Endothelial cell of umbilical vein (primary cell): ENCODE measurements around the gene SLC7A11. TPM values are rescaled to one million over a fixed set of nuclear protein-coding genes. Genes with fewer than 3 reads are reported as not detected.

Experiments used
- BruUV-seq: library from RNA; stranded (reverse); fragments of 400-500 nt; replicated peaks from 2 replicates; lab custom pipeline; 2021; lab: Mats Ljungman, UMichigan
- CTCF ChIA-PET: fragments of 300-600, 350-600 bp; sonication (Branson Sonifier 250); formaldehyde crosslinking; loops from one replicate; lab custom pipeline; 2021; ENCODE audit warnings: antibody characterized with exemption, inconsistent platforms; lab: Charles Lee
- POLR2A ChIA-PET: fragments of 300-600, 350-600 bp; sonication (Branson Sonifier 250); formaldehyde crosslinking; loops from one replicate; lab custom pipeline; 2021; ENCODE audit warnings: antibody characterized with exemption, inconsistent platforms; lab: Charles Lee
- DNase-seq: peaks from one replicate; pipeline ENCODE4 v3.0.0-alpha.2; 2011; ENCODE audit warnings: low read depth, low spot score
- FAIRE-seq: peaks from 2 replicates; lab custom pipeline; 2011; peaks lifted over from hg19 to GRCh38; lab: Jason Lieb, UNC
- H2AFZ ChIP-seq: 2 replicates; pipeline ENCODE4 v1.6.0; 2012; ENCODE audit warnings: low read depth, low read length, control low read depth, inconsistent platforms
- H3K27ac ChIP-seq: 2 replicates; pipeline ENCODE4 v1.5.1; 2011; ENCODE audit warnings: low read depth, mild to moderate bottlenecking, control low read depth, low read length, moderate library complexity; ENCODE audit not compliant: insufficient read depth
- H3K27me3 ChIP-seq, 2 experiments: 2 replicates each; pipeline versions ENCODE4 v1.6.0 to v1.6.1; 2011; ENCODE audit warnings: low read length in 2 of 2, mixed read lengths in 1 of 2; ENCODE audit not compliant: control insufficient read depth in 2 of 2, insufficient read depth in 2 of 2
- H3K36me3 ChIP-seq, 2 experiments: 2 replicates in 1 of 2; 3 replicates in 1 of 2; pipeline ENCODE4 v1.5.1; 2011; ENCODE audit warnings: low read length in 2 of 2, mild to moderate bottlenecking in 1 of 2, moderate library complexity in 1 of 2; ENCODE audit not compliant: control insufficient read depth in 2 of 2, insufficient read depth in 2 of 2; ENCODE audit errors: extremely low read depth in 1 of 2
- H3K4me1 ChIP-seq: 3 replicates; pipeline ENCODE4 v1.5.1; 2011; ENCODE audit warnings: mild to moderate bottlenecking, low read length; ENCODE audit not compliant: control insufficient read depth, insufficient read depth; ENCODE audit errors: extremely low read depth
- H3K4me2 ChIP-seq: 2 replicates; pipeline ENCODE4 v1.6.1; 2011; ENCODE audit warnings: low read length, control low read depth, mixed read lengths; ENCODE audit not compliant: insufficient read depth
- H3K4me3 ChIP-seq, 3 experiments: fragments of 200-600 bp in 1 of 3; sonication (generic), shearing (Covaris generic) in 1 of 3; replicated peaks in 1 of 3; 2 replicates each; pipeline ENCODE4 v1.5.1; 2011 to 2016; ENCODE audit warnings: control low read depth in 3 of 3, low read length in 3 of 3, mild to moderate bottlenecking in 2 of 3, inconsistent platforms in 1 of 3, low read depth in 1 of 3, moderate library complexity in 1 of 3; ENCODE audit not compliant: insufficient read depth in 1 of 3
- H3K79me2 ChIP-seq: 2 replicates; pipeline ENCODE4 v1.6.0; 2012; ENCODE audit warnings: low read length, inconsistent platforms; ENCODE audit not compliant: control insufficient read depth, insufficient read depth
- H3K9ac ChIP-seq: replicated peaks from 2 replicates; pipeline ENCODE3; 2011; ENCODE audit warnings: low read length, control low read depth; ENCODE audit not compliant: insufficient read depth; ENCODE audit errors: extremely low read depth
- H3K9me1 ChIP-seq: replicated peaks from 3 replicates; pipeline ENCODE4 v1.6.0; 2011; ENCODE audit warnings: mild to moderate bottlenecking, low read length; ENCODE audit not compliant: control insufficient read depth, insufficient read depth; ENCODE audit errors: extremely low read depth
- H3K9me3 ChIP-seq: replicated peaks from 2 replicates; pipeline ENCODE4 v1.5.1; 2012; ENCODE audit warnings: low read length, inconsistent platforms; ENCODE audit not compliant: control insufficient read depth, insufficient read depth
- H4K20me1 ChIP-seq: replicated peaks from 2 replicates; pipeline ENCODE3; 2011; ENCODE audit warnings: mild to moderate bottlenecking, low read length; ENCODE audit not compliant: control insufficient read depth, insufficient read depth; ENCODE audit errors: extremely low read depth
- CTCF ChIP-seq, 2 donors: IDR thresholded peaks; 1 replicate in 1 of 2; 2 replicates in 1 of 2; pipeline ENCODE4 v1.5.1; 2011; ENCODE audit warnings: low read length in 2 of 2, mild to moderate bottlenecking in 2 of 2, moderate library complexity in 2 of 2, control low read depth in 1 of 2, inconsistent platforms in 1 of 2, low read depth in 1 of 2; ENCODE audit not compliant: insufficient read depth in 1 of 2; ENCODE audit errors: extremely low read depth in 1 of 2
- EZH2 ChIP-seq: IDR thresholded peaks from 2 replicates; pipeline ENCODE4 v1.6.1; 2012; ENCODE audit warnings: borderline replicate concordance, low read depth, mild to moderate bottlenecking, moderate library complexity, low read length, inconsistent platforms; ENCODE audit not compliant: severe bottlenecking
- FOS ChIP-seq: IDR thresholded peaks from 2 replicates; pipeline ENCODE4 v1.6.1; 2011; ENCODE audit warnings: mild to moderate bottlenecking, low read length, moderate library complexity, borderline replicate concordance; ENCODE audit not compliant: insufficient read depth
- GATA2 ChIP-seq: IDR thresholded peaks from 2 replicates; pipeline ENCODE4 v1.7.0; 2011; ENCODE audit warnings: low read depth, mild to moderate bottlenecking, moderate library complexity, mixed read lengths, low read length; ENCODE audit not compliant: insufficient read length, insufficient read depth
- JUN ChIP-seq: IDR thresholded peaks from 2 replicates; pipeline ENCODE4 v1.6.1; 2011; ENCODE audit warnings: borderline replicate concordance, low read depth; ENCODE audit not compliant: insufficient read length, insufficient read depth
- MAX ChIP-seq: IDR thresholded peaks from 2 replicates; pipeline ENCODE4 v1.6.1; 2011; ENCODE audit not compliant: insufficient read depth, insufficient read length
- MYC ChIP-seq: IDR thresholded peaks from one replicate; pipeline ENCODE4 v1.6.1; 2011; ENCODE audit warnings: mild to moderate bottlenecking, low read depth, low read length
- POLR2A ChIP-seq: IDR thresholded peaks from 2 replicates; pipeline ENCODE4 v1.6.1; 2012; ENCODE audit warnings: low read depth, mild to moderate bottlenecking, control low read depth, low read length
- POLR2AphosphoS5 ChIP-seq: IDR thresholded peaks from 2 replicates; pipeline ENCODE4 v1.6.1; 2012; ENCODE audit warnings: low read depth, mild to moderate bottlenecking, control low read depth, low read length, moderate library complexity; ENCODE audit not compliant: insufficient read depth
- dilution Hi-C: fragments of 300-500 bp; cut with MboI; formaldehyde crosslinking; loops from one replicate; pipeline ENCODE4 v1.15.0; 2019; ENCODE audit warnings: low sequenced_read_pairs; ENCODE audit not compliant: extremely low pct_ligation_motif_present
- intact Hi-C: fragments of 100-400 bp; cut with micrococcal nuclease; formaldehyde crosslinking; loops from one replicate; pipeline ENCODE4 v1.10.0; 2022
- polyA plus RNA-seq, 4 experiments: library from polyadenylated mRNA; depleted of rRNA in 3 of 4; stranded (reverse) in 3 of 4; unstranded in 1 of 4; fragments of >200 nt; gene quantifications; 2 replicates each; pipeline versions ENCODE4 v1.2.1 to v1.2.3, GENCODE V29; 2011 to 2012; ENCODE audit warnings: missing spikeins in 1 of 4
- total RNA-seq: library from RNA; stranded (reverse); gene quantifications from 2 replicates; pipeline ENCODE4 v1.2.3, GENCODE V29; 2021

The SLC7A11 gene
- total and polyA plus RNA-seq, 2 donors (not counting 3 experiments of a cell fraction or from before 2014, with no cell fraction given): 28.4 to 82.7 TPM

- H3K79me2 ChIP-seq: no peaks in the 10 kb centered on the region
- ChIA-PET CTCF (no interaction called here), POLR2A (no interaction called here)
- TF ChIP-seq MAX: no peak
- no peak for TF ChIP-seq EZH2
- TF ChIP-seq JUN: no peak
- TF ChIP-seq MYC: no peak
- no peak for TF ChIP-seq GATA2
- no peak for TF ChIP-seq POLR2A
- no peak for TF ChIP-seq FOS
- TF ChIP-seq CTCF (IDR thresholded peaks at IDR 0.05; ENCODE audit: extremely low read depth in 1 of 2, insufficient read depth in 1 of 2, low read depth in 1 of 2, low read length in 2 of 2): no peak
- TF ChIP-seq POLR2AphosphoS5: no peak
- FAIRE-seq: no peak
- intact Hi-C loops: no loop called here
- BruUV-seq: no TSS peak
- no peaks in the 10 kb centered on the region for H3K9me3 ChIP-seq
- H3K4me2 ChIP-seq: no peak overlapping the region
- no peak overlapping the region for H2AFZ ChIP-seq
- H4K20me1 ChIP-seq: no peaks in the 10 kb centered on the region
- no peak overlapping the region for H3K9ac ChIP-seq
- no peak overlapping the region for H3K27ac ChIP-seq
- H3K9me1 ChIP-seq: no peaks in the 10 kb centered on the region
- no peaks in the 10 kb centered on the region for H3K36me3 ChIP-seq
- no peaks in the 10 kb centered on the region for H3K4me1 ChIP-seq
- no peaks in the 10 kb centered on the region for H3K27me3 ChIP-seq
- H3K4me3 ChIP-seq: no peak overlapping the region
- dilution Hi-C loops: no loop called here
- no peak for DNase-seq
Measured at GRCh38 chr4:138291431-138291830, 49.3 kb upstream of the SLC7A11 start.
